ENCODE measurements around the gene ZDHHC14. TPM values are rescaled to one million over a fixed set of nuclear protein-coding genes. Genes with fewer than 3 reads are reported as not detected.
A peak's percentile ranks its signal among the peaks of the same experiment; 100 is the strongest.

Gene ZDHHC14
- total RNA-seq, 2 experiments from 2014 or later = 1.3 to 1.6 TPM

GRCh38 chr6:157584036-157584435 is 203.0 kb downstream of the ZDHHC14 start:
- ATAC-seq (ENCODE audit: poor library complexity) (no peak), DNase-seq (no peak)
- peaks cover 8% of the 10 kb centered on the region for H3K4me1 ChIP-seq (ENCODE audit: insufficient read depth, low read length)
- peaks cover 3 to 10% of the 10 kb centered on the region in 2 experiments for H3K9me3 ChIP-seq (ENCODE audit: control insufficient read depth in 1 of 2, insufficient read depth in 1 of 2, low read length in 2 of 2)
- H3K36me3 ChIP-seq (ENCODE audit: insufficient read depth, low read length) = no peaks in the 10 kb centered on the region
- H3K36me3 Mint-ChIP-seq (ENCODE audit: low read depth) = no peaks in the 10 kb centered on the region
- no peak overlapping the region for H3K27ac ChIP-seq (ENCODE audit: low read depth in 1 of 2, low read length in 2 of 2)
- H3K4me1 Mint-ChIP-seq (ENCODE audit: low read depth) = peaks cover 9% of the 10 kb centered on the region
- TF ChIP-seq CTCF (IDR thresholded peaks at IDR 0.05) = no peak
- intact Hi-C loops (cut with DNase I, micrococcal nuclease) = no loop called here
- no peak overlapping the region for H3K4me3 ChIP-seq (ENCODE audit: low read length)
- ChIA-PET CTCF (no interaction called here), POLR2A (interaction anchor here (1.3 kb wide), 1 partner anchor 14 kb away, joined by 6 read pairs; no protein-coding TSS in a partner anchor)
- no peak overlapping the region for H3K27ac Mint-ChIP-seq
- no peaks in the 10 kb centered on the region for H3K27me3 Mint-ChIP-seq
- no peak overlapping the region for H3K4me3 Mint-ChIP-seq
- no peaks in the 10 kb centered on the region for H3K27me3 ChIP-seq (ENCODE audit: control insufficient read depth in 1 of 2, insufficient read depth in 2 of 2, low read length in 2 of 2)
- H3K9me3 Mint-ChIP-seq = no peaks in the 10 kb centered on the region

- ChIA-PET POLR2A (interaction anchor here (0.7 to 1.1 kb wide), 3 partner anchors 8 to 160 kb away, joined by 3 to 6 read pairs (median 3); no protein-coding TSS in a partner anchor), CTCF (interaction anchor here (0.7 kb wide), 1 partner anchor 14 kb away, joined by 4 read pairs; no protein-coding TSS in a partner anchor)
- no peaks in the 10 kb centered on the region for H3K27me3 Mint-ChIP-seq
- Histone ChIP-seq H3K4me1 (ENCODE audit: insufficient read depth, low read length) (peaks cover 8% of the 10 kb centered on the region), H3K9me3 (ENCODE audit: control insufficient read depth in 1 of 2, insufficient read depth in 1 of 2, low read length in 2 of 2) (peaks cover 11 to 15% of the 10 kb centered on the region in 2 experiments), H3K27ac (ENCODE audit: low read depth in 1 of 2, low read length in 2 of 2) (no peak overlapping the region), H3K4me3 (ENCODE audit: low read length) (no peak overlapping the region), H3K36me3 (ENCODE audit: insufficient read depth, low read length) (no peaks in the 10 kb centered on the region), H3K27me3 (ENCODE audit: control insufficient read depth in 1 of 2, insufficient read depth in 2 of 2, low read length in 2 of 2) (no peaks in the 10 kb centered on the region)
- intact Hi-C loops (cut with DNase I, micrococcal nuclease) = no loop called here
- peak; percentile 62 for ATAC-seq (ENCODE audit: poor library complexity)
- peaks cover 4% of the 10 kb centered on the region for H3K9me3 Mint-ChIP-seq
- peaks cover 9% of the 10 kb centered on the region for H3K4me1 Mint-ChIP-seq (ENCODE audit: low read depth)
- no peak for TF ChIP-seq CTCF (IDR thresholded peaks at IDR 0.05)
- no peaks in the 10 kb centered on the region for H3K36me3 Mint-ChIP-seq (ENCODE audit: low read depth)
- DNase-seq = peak in 2 of 14 experiments; percentile 27 to 32
- no peak overlapping the region for H3K4me3 Mint-ChIP-seq
- H3K27ac Mint-ChIP-seq = no peak overlapping the region
Observed at GRCh38 chr6:157585274-157586087, 204.5 kb downstream of the ZDHHC14 start.

- ATAC-seq (ENCODE audit: poor library complexity) (no peak), DNase-seq (no peak)
- CTCF ChIA-PET = no interaction called here
- Histone ChIP-seq H3K9me3 (ENCODE audit: control insufficient read depth in 1 of 2, insufficient read depth in 1 of 2, low read length in 2 of 2) (peaks cover 13 to 18% of the 10 kb centered on the region in 2 experiments), H3K27ac (ENCODE audit: low read depth in 1 of 2, low read length in 2 of 2) (no peak overlapping the region), H3K4me1 (ENCODE audit: insufficient read depth, low read length) (peaks cover 8% of the 10 kb centered on the region), H3K4me3 (ENCODE audit: low read length) (no peak overlapping the region), H3K36me3 (ENCODE audit: insufficient read depth, low read length) (no peaks in the 10 kb centered on the region), H3K27me3 (ENCODE audit: control insufficient read depth in 1 of 2, insufficient read depth in 2 of 2, low read length in 2 of 2) (no peaks in the 10 kb centered on the region)
- no peak for TF ChIP-seq CTCF (IDR thresholded peaks at IDR 0.05)
- Mint-ChIP-seq H3K36me3 (ENCODE audit: low read depth) (no peaks in the 10 kb centered on the region), H3K27ac (no peak overlapping the region), H3K27me3 (no peaks in the 10 kb centered on the region), H3K9me3 (peaks cover 4% of the 10 kb centered on the region), H3K4me1 (ENCODE audit: low read depth) (peaks cover 9% of the 10 kb centered on the region), H3K4me3 (no peak overlapping the region)
- intact Hi-C loops (cut with DNase I, micrococcal nuclease) = no loop called here
- POLR2A ChIA-PET = no interaction called here
Observed at GRCh38 chr6:157586088-157586414, 205.1 kb downstream of the ZDHHC14 start.
